SK-N-SH (cell line): ENCODE data around the gene DHX57.

ENCODE experiments used
- CHD2 ChIP-seq: fragments of 150-350 bp; IDR thresholded peaks from 2 replicates; pipeline ENCODE4 v1.6.1; 2018; ENCODE audit warnings: low read length; ENCODE audit not compliant: partially characterized antibody
- CTCF ChIP-seq: fragments of 200-600 bp; sonication (generic); IDR thresholded peaks from 2 replicates; pipeline ENCODE4 v1.6.1; 2017; ENCODE audit warnings: antibody characterized with exemption, mild to moderate bottlenecking, moderate library complexity
- EP300 ChIP-seq, 2 experiments: IDR thresholded peaks; 2 replicates each; pipeline versions ENCODE4 v1.4.0 to v1.6.1; 2012; ENCODE audit warnings: borderline replicate concordance in 1 of 2, low read depth in 1 of 2, low read length in 1 of 2
- EZH2phosphoT487 ChIP-seq: fragments of 200-600 bp; sonication (generic); IDR thresholded peaks from 2 replicates; pipeline ENCODE4 v1.6.1; 2017; ENCODE audit warnings: low read depth, mixed run types, mild to moderate bottlenecking, antibody characterized with exemption, moderate library complexity, borderline replicate concordance
- FOXM1 ChIP-seq: IDR thresholded peaks from 2 replicates; pipeline ENCODE4 v1.4.0; 2012; ENCODE audit warnings: low read depth, mild to moderate bottlenecking
- GATA2 ChIP-seq: sonication (generic); formaldehyde crosslinking; IDR thresholded peaks from 2 replicates; pipeline ENCODE4 v1.5.0; 2020; ENCODE audit warnings: mild to moderate bottlenecking, missing genetic modification reagents
- MAX ChIP-seq: IDR thresholded peaks from 2 replicates; pipeline ENCODE4 v1.4.0; 2012; ENCODE audit warnings: low read depth
- NRF1 ChIP-seq: IDR thresholded peaks from 2 replicates; pipeline ENCODE4 v1.6.1; 2012; ENCODE audit warnings: low read depth, mild to moderate bottlenecking, low read length
- POLR2AphosphoS5 ChIP-seq: IDR thresholded peaks from 2 replicates; pipeline ENCODE4 v1.6.1; 2012; ENCODE audit warnings: low read depth, low read length
- TCF12 ChIP-seq: IDR thresholded peaks from 2 replicates; pipeline ENCODE4 v1.4.0; 2012
- USF1 ChIP-seq: IDR thresholded peaks from 2 replicates; pipeline ENCODE4 v1.4.0; 2012; ENCODE audit warnings: low read depth, borderline replicate concordance
- USF2 ChIP-seq: fragments of 150-350 bp; IDR thresholded peaks from 2 replicates; pipeline ENCODE4 v1.6.1; 2017; ENCODE audit warnings: antibody characterized with exemption, low read length, low read depth, borderline replicate concordance
- ZBTB33 ChIP-seq: IDR thresholded peaks from 2 replicates; pipeline ENCODE4 v1.4.0; 2012; ENCODE audit warnings: low read depth, borderline replicate concordance

- TF ChIP-seq MAX (no peak), NRF1 (no peak), GATA2 (no peak), EP300 (IDR thresholded peaks at IDR 0.05; ENCODE audit: borderline replicate concordance in 1 of 2, low read depth in 1 of 2, low read length in 1 of 2) (no peak), CTCF (no peak), TCF12 (no peak), POLR2AphosphoS5 (no peak), USF2 (no peak), EZH2phosphoT487 (no peak), ZBTB33 (no peak), FOXM1 (no peak), USF1 (no peak), CHD2 (no peak)
Observed at GRCh38 chr2:38747819-38748218, 127.9 kb downstream of the DHX57 start.
